ENCODE results near the gene SESN3.
A peak's percentile ranks its signal among the peaks of the same experiment; 100 is the strongest.
"Not testable (repeated sequence)": the region's sequence is repeated elsewhere in the genome, so short reads cannot be mapped to it uniquely, and the experiment has no call there.

Gene SESN3

GRCh38 chr11:95218149-95218548 is 12.9 kb downstream of the SESN3 start:
- no peak for DNase-seq (ENCODE audit: low spot score)

GRCh38 chr11:95212609-95213008 is 18.4 kb downstream of the SESN3 start:
- DNase-seq (ENCODE audit: low spot score), result no peak

GRCh38 chr11:95209535-95209934 is 21.5 kb downstream of the SESN3 start:
- DNase-seq (ENCODE audit: low spot score), result not testable (repeated sequence)

- DNase-seq (ENCODE audit: low spot score), result no peak
Observed at GRCh38 chr11:95200781-95201457, 30.1 kb downstream of the SESN3 start.

GRCh38 chr11:95195831-95196230 is 35.2 kb downstream of the SESN3 start:
- DNase-seq (ENCODE audit: low spot score), result no peak

- DNase-seq (ENCODE audit: low spot score), result no peak
Observed at GRCh38 chr11:95193541-95193940, 37.5 kb downstream of the SESN3 start.

- no peak for DNase-seq (ENCODE audit: low spot score)
Observed at GRCh38 chr11:95192717-95193116, 38.3 kb downstream of the SESN3 start.

- no peak for DNase-seq (ENCODE audit: low spot score)
Observed at GRCh38 chr11:95187723-95188122, 43.3 kb downstream of the SESN3 start.

- no peak for DNase-seq (ENCODE audit: low spot score)
Observed at GRCh38 chr11:95182397-95182796, 48.6 kb downstream of the SESN3 start.

- DNase-seq (ENCODE audit: low spot score), result no peak
Observed at GRCh38 chr11:95175818-95176380, 55.1 kb downstream of the SESN3 start.

GRCh38 chr11:95170294-95170693 is 60.7 kb downstream of the SESN3 start:
- no peak for DNase-seq (ENCODE audit: low spot score)

- no peak for DNase-seq (ENCODE audit: low spot score)
Observed at GRCh38 chr11:95166781-95167180, 64.2 kb downstream of the SESN3 start.

GRCh38 chr11:95165638-95166037 is 65.4 kb downstream of the SESN3 start:
- no peak for DNase-seq (ENCODE audit: low spot score)

- DNase-seq (ENCODE audit: low spot score), result no peak
Observed at GRCh38 chr11:95163106-95163505, 67.9 kb downstream of the SESN3 start.

GRCh38 chr11:95161248-95161647 is 69.8 kb downstream of the SESN3 start:
- DNase-seq (ENCODE audit: low spot score), result no peak

- no peak for DNase-seq (ENCODE audit: low spot score)
Observed at GRCh38 chr11:95157824-95158223, 73.2 kb downstream of the SESN3 start.

GRCh38 chr11:95156916-95157541 is 74.0 kb downstream of the SESN3 start:
- DNase-seq (ENCODE audit: low spot score), result no peak

GRCh38 chr11:95156133-95156721 is 74.8 kb downstream of the SESN3 start:
- DNase-seq (ENCODE audit: low spot score), result no peak

- DNase-seq (ENCODE audit: low spot score), result no peak
Observed at GRCh38 chr11:95155385-95155784, 75.6 kb downstream of the SESN3 start.

- peak; percentile 66 for DNase-seq (ENCODE audit: low spot score)
Observed at GRCh38 chr11:95154514-95154913, 76.5 kb downstream of the SESN3 start.

- no peak for DNase-seq (ENCODE audit: low spot score)
Observed at GRCh38 chr11:95153857-95154246, 77.2 kb downstream of the SESN3 start.

GRCh38 chr11:95152876-95153856 is 77.8 kb downstream of the SESN3 start:
- no peak for DNase-seq (ENCODE audit: low spot score)
